ENCODE results near the gene SAXO1.

The SAXO1 gene

GRCh38 chr9:18887546-18887945, 145.5 kb downstream of the SAXO1 start:
- TF ChIP-seq SIN3A (IDR thresholded peaks at IDR 0.05; ENCODE audit: borderline replicate concordance, insufficient read depth, low read length), result no peak
- TF ChIP-seq REST (IDR thresholded peaks at IDR 0.05; ENCODE audit: insufficient read depth in 1 of 2, low read depth in 2 of 2, low read length in 2 of 2), result no peak
- no peak for TF ChIP-seq POLR2AphosphoS5 (IDR thresholded peaks at IDR 0.05; ENCODE audit: low read depth, low read length)
- no peak for TF ChIP-seq TAF1 (IDR thresholded peaks at IDR 0.05; ENCODE audit: borderline replicate concordance, insufficient read depth, low read length)
- TF ChIP-seq FOXP2 (optimal IDR thresholded peaks at IDR 0.05; ENCODE audit: borderline replicate concordance, extremely low read depth, extremely low read length, insufficient read depth), result no peak

- TF ChIP-seq SIN3A (IDR thresholded peaks at IDR 0.05; ENCODE audit: borderline replicate concordance, insufficient read depth, low read length) (no peak), POLR2AphosphoS5 (IDR thresholded peaks at IDR 0.05; ENCODE audit: low read depth, low read length) (no peak), TAF1 (IDR thresholded peaks at IDR 0.05; ENCODE audit: borderline replicate concordance, insufficient read depth, low read length) (no peak), REST (IDR thresholded peaks at IDR 0.05; ENCODE audit: insufficient read depth in 1 of 2, low read depth in 2 of 2, low read length in 2 of 2) (no peak), FOXP2 (optimal IDR thresholded peaks at IDR 0.05; ENCODE audit: borderline replicate concordance, extremely low read depth, extremely low read length, insufficient read depth) (no peak)
These were observed 151.3 kb downstream of the SAXO1 start for GRCh38 chr9:18881758-18882157.

- TF ChIP-seq FOXP2 (optimal IDR thresholded peaks at IDR 0.05; ENCODE audit: borderline replicate concordance, extremely low read depth, extremely low read length, insufficient read depth), result no peak
These were observed 155.0 kb downstream of the SAXO1 start for GRCh38 chr9:18877984-18878383.
